K562 (cell line): ENCODE results near the gene RPL15. TPM values are rescaled to one million over a fixed set of nuclear protein-coding genes. Genes with fewer than 3 reads are reported as not detected.
A peak's percentile ranks its signal among the peaks of the same experiment; 100 is the strongest.

Source experiments
- ATAC-seq: fragments of 200-7000 bp; cut with Tn5 transposase; 3 replicates; pipeline ENCODE4 v1.9.1; 2020; ENCODE audit warnings: moderate library complexity
- BruUV-seq: library from RNA; stranded (reverse); fragments of 400-500 nt; replicated peaks from 2 replicates; lab custom pipeline; 2021; lab: Mats Ljungman, UMichigan
- CTCF ChIA-PET: fragments of 300-600 bp; formaldehyde crosslinking; extraction: SDS; loops from one replicate; lab custom pipeline; 2021; ENCODE audit warnings: low intra/inter-chr PET ratio; lab: Yijun Ruan, JAX
- POLR2A ChIA-PET: fragments of 300-600, 350-650 bp; sonication (Branson Sonifier 250); formaldehyde crosslinking; extraction: SDS; loops from one replicate; lab custom pipeline; 2021; ENCODE audit warnings: antibody characterized with exemption, inconsistent platforms; lab: Yijun Ruan, JAX
- DNase-seq, 4 experiments: peaks; one replicate each; pipeline versions ENCODE4 v3.0.0 to v3.0.0-alpha.2; 2011 to 2018; ENCODE audit warnings: low spot score in 3 of 4, mixed read lengths in 3 of 4; ENCODE audit errors: extremely low read depth in 1 of 4
- FAIRE-seq: peaks from 2 replicates; lab custom pipeline; 2011; peaks lifted over from hg19 to GRCh38; lab: Jason Lieb, UNC
- H2AFZ ChIP-seq: 2 replicates; pipeline ENCODE4 v1.6.0; 2011; ENCODE audit warnings: low read depth, low read length, control low read depth, inconsistent platforms
- H3K27ac ChIP-seq: fragments of 200-600 bp; 3 replicates; pipeline ENCODE4 v1.8.0; 2011; ENCODE audit warnings: low read depth, mild to moderate bottlenecking, control low read depth, inconsistent platforms, low read length, moderate library complexity, mixed read lengths; ENCODE audit errors: extremely low read depth
- H3K27me3 ChIP-seq, 2 experiments: fragments of 300-600 bp in 1 of 2; 2 replicates in 1 of 2; 3 replicates in 1 of 2; pipeline versions ENCODE4 v1.6.0 to v1.8.0; 2011; ENCODE audit warnings: inconsistent platforms in 2 of 2, low read length in 2 of 2, mild to moderate bottlenecking in 1 of 2, mixed read lengths in 1 of 2, moderate library complexity in 1 of 2; ENCODE audit not compliant: control insufficient read depth in 2 of 2, insufficient read depth in 2 of 2
- H3K36me3 ChIP-seq: fragments of 300-600 bp; 3 replicates; pipeline ENCODE4 v1.8.0; 2011; ENCODE audit warnings: mild to moderate bottlenecking, low read length, inconsistent platforms; ENCODE audit not compliant: control insufficient read depth, insufficient read depth
- H3K4me1 ChIP-seq, 2 experiments: fragments of 200-600 bp in 1 of 2; replicated peaks in 1 of 2; 2 replicates in 1 of 2; 3 replicates in 1 of 2; pipeline versions ENCODE4 v1.5.1 to v1.8.0; 2011; ENCODE audit warnings: inconsistent platforms in 2 of 2, low read length in 2 of 2, mild to moderate bottlenecking in 1 of 2, mixed read lengths in 1 of 2, moderate library complexity in 1 of 2; ENCODE audit not compliant: control insufficient read depth in 2 of 2, insufficient read depth in 2 of 2
- H3K4me2 ChIP-seq: 2 replicates; pipeline ENCODE4 v1.6.1; 2011; ENCODE audit warnings: low read length, control low read depth, inconsistent platforms, mixed read lengths; ENCODE audit not compliant: insufficient read depth
- H3K4me3 ChIP-seq: fragments of 200-600 bp; sonication (generic), shearing (Covaris generic); 2 replicates; pipeline ENCODE4 v1.5.1; 2016; ENCODE audit warnings: control low read depth, inconsistent platforms
- H3K79me2 ChIP-seq: fragments of 200-600 bp; 3 replicates; pipeline ENCODE4 v1.8.0; 2011; ENCODE audit warnings: low read length, inconsistent platforms; ENCODE audit not compliant: control insufficient read depth, insufficient read depth
- H3K9ac ChIP-seq, 2 experiments: 2 replicates each; pipeline versions ENCODE4 v1.6.0 to v1.6.1; 2011; ENCODE audit warnings: low read depth in 2 of 2, low read length in 2 of 2, control low read depth in 1 of 2, inconsistent platforms in 1 of 2, mild to moderate bottlenecking in 1 of 2, mixed read lengths in 1 of 2; ENCODE audit not compliant: insufficient read depth in 1 of 2
- H3K9me1 ChIP-seq: one replicate; pipeline ENCODE4 v1.6.0; 2011; ENCODE audit warnings: inconsistent platforms, mild to moderate bottlenecking, low read length, moderate library complexity; ENCODE audit not compliant: control insufficient read depth, insufficient read depth
- H3K9me3 ChIP-seq: replicated peaks from 2 replicates; pipeline ENCODE4 v1.5.1; 2011; ENCODE audit warnings: low read depth, low read length, inconsistent platforms; ENCODE audit not compliant: control insufficient read depth, insufficient read depth
- H4K20me1 ChIP-seq: replicated peaks from 2 replicates; pipeline ENCODE4 v1.6.1; 2011; ENCODE audit warnings: low read length, inconsistent platforms, mixed read lengths; ENCODE audit not compliant: control insufficient read depth, insufficient read depth
- FOXA3 ChIP-seq, 2 experiments: fragments of 450-650 bp in 1 of 2; sonication (generic) in 1 of 2; formaldehyde crosslinking; IDR thresholded peaks in 1 of 2; conservative IDR thresholded peaks in 1 of 2; 2 replicates each; pipeline versions ENCODE4 v1.4.0 to v1.8.0; 2020 to 2022; ENCODE audit warnings: mild to moderate bottlenecking in 2 of 2, missing genetic modification reagents in 1 of 2
- GMEB1 ChIP-seq: fragments of 250-450 bp; sonication (Bioruptor Pico); IDR thresholded peaks from 2 replicates; pipeline ENCODE4 v1.4.0; 2020; ENCODE audit warnings: mild to moderate bottlenecking
- HNRNPK ChIP-seq: fragments of 200-400 bp; formaldehyde crosslinking; IDR thresholded peaks from one replicate; pipeline ENCODE4 v1.6.1; 2018; ENCODE audit warnings: mild to moderate bottlenecking, low read depth, low read length; ENCODE audit not compliant: poor library complexity, severe bottlenecking
- WGBS: fragments of 100-300 bp; shearing (Covaris generic); methylation state at CpG from one replicate; pipeline ENCODE4 v1.1.6; 2016; ENCODE audit warnings: low coverage, mixed read lengths; ENCODE audit not compliant: insufficient coverage; ENCODE audit errors: missing lambda C conversion rate; 5-methylcytosine and 5-hydroxymethylcytosine counted together
- in situ Hi-C: fragments of 300-500 bp; cut with MboI; formaldehyde crosslinking; loops from 4 replicates; pipeline ENCODE4 v1.15.0; 2018; ENCODE audit warnings: inconsistent platforms, mixed read lengths
- intact Hi-C: fragments of 100-400 bp; cut with micrococcal nuclease; formaldehyde crosslinking; loops from 2 replicates; pipeline ENCODE4 v1.14.2; 2022
- polyA plus RNA-seq, 8 experiments: library from polyadenylated mRNA; depleted of rRNA in 4 of 8; stranded (reverse) in 5 of 8; unstranded in 3 of 8; fragments of >200 nt; fragmentation: Nextera tagmentation in 2 of 8; fragmentation: Illumina TruSeq in 1 of 8; extraction: Ambion mirVana in 2 of 8; extraction: Trizol in 1 of 8; gene quantifications; 2 replicates each; pipeline versions ENCODE4 v1.2.1 to v1.2.3, GENCODE V29; 2011 to 2014; ENCODE audit warnings: inconsistent platforms in 1 of 8, missing spikeins in 1 of 8
- total RNA-seq, 7 experiments: library from RNA; depleted of rRNA in 6 of 7; stranded (reverse); fragments of >200 nt in 6 of 7; fragmentation: Illumina TruSeq in 2 of 7; extraction: Trizol in 2 of 7; gene quantifications; 2 replicates each; pipeline versions ENCODE4 v1.2.1 to v1.2.3, GENCODE V29; 2011 to 2021; ENCODE audit warnings: low replicate concordance in 1 of 7

RPL15 gene
- total and polyA plus RNA-seq, 9 of the 15 experiments (the other 6 are each of a cell fraction or from before 2014, with no cell fraction given): 2,393 to 8,850 (median 3,928) TPM

GRCh38 chr3:23872330-23872729, 44.6 kb upstream of the RPL15 start:
- Histone ChIP-seq H3K36me3 (no peaks in the 10 kb centered on the region), H3K4me1 (no peaks in the 10 kb centered on the region; a peak in 1 of 5 replicates), H3K9me1 (no peaks in the 10 kb centered on the region), H3K27me3 (no peaks in the 10 kb centered on the region), H4K20me1 (no peaks in the 10 kb centered on the region), H3K27ac (no peak overlapping the region), H3K4me2 (no peak overlapping the region), H3K4me3 (no peak overlapping the region), H3K9ac (no peak overlapping the region), H2AFZ (no peak overlapping the region), H3K9me3 (no peaks in the 10 kb centered on the region), H3K79me2 (peaks cover 30% of the 10 kb centered on the region)
- intact Hi-C loops (loop anchor here (10.0 kb wide), 1 partner anchor 158 kb away; no protein-coding TSS in a partner anchor), in situ Hi-C loops (no loop called here)
- FAIRE-seq: no peak
- 100% methylated on average over 3 of the region's 3 CpGs for WGBS
- BruUV-seq: no TSS peak
- TF ChIP-seq GMEB1 (no peak), FOXA3 (CRISPR knock-in tag; conservative IDR thresholded peaks at IDR 0.05 in 1 of 2, IDR thresholded peaks at IDR 0.05 in 1 of 2) (no peak), HNRNPK (peak; percentile 73)
- no peak for DNase-seq
- ChIA-PET POLR2A (interaction anchor here (0.6 kb wide), 1 partner anchor 934 kb away, joined by 3 read pairs; no protein-coding TSS in a partner anchor), CTCF (no interaction called here)
- ATAC-seq: no peak
